Measurements from ENCODE around the gene CREB5.

DNA sequence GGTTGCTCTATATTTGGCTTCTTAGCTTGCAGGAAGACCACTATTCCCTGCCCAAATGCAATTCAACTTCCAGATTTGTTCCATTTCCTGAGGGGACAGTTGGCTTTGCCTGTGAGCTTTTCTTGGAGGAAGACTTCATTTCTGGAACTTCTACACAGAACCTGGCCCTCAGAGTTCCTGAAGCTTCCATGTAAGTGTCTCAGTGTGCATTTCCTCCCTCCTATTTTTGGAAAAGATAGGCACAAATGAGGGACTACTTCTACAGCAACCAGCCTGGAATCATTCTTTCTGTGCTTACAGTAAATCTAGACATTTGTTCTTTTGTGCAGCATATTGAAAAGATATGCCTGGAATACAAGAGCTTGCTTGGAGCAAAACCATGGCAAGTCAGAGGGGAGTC is 164.3 kb downstream of the CREB5 start:
- no peak for TF ChIP-seq CTCF (IDR thresholded peaks at IDR 0.05; ENCODE audit: borderline replicate concordance, extremely low read depth, low read length, poor library complexity, severe bottlenecking)
- no peak for TF ChIP-seq EZH2 (IDR thresholded peaks at IDR 0.05; ENCODE audit: borderline replicate concordance, low read depth, low read length, severe bottlenecking)

Data from DND-41 (cell line).